Lower lobe of right lung (tissue), 2 donors: Measurements from ENCODE around the gene CBFA2T3. TPM values are rescaled to one million over a fixed set of nuclear protein-coding genes. Genes with fewer than 3 reads are reported as not detected.
A peak's percentile ranks its signal among the peaks of the same experiment; 100 is the strongest.

Source experiments
- ATAC-seq, 2 donors: fragments of 200-7000 bp; cut with Tn5 transposase; one replicate each; pipeline ENCODE4 v1.9.1; 2020 to 2022; ENCODE audit warnings: mild to moderate bottlenecking in 2 of 2, moderate library complexity in 2 of 2
- DNase-seq: peaks from one replicate; pipeline ENCODE4 v3.0.0-alpha.2; 2020
- H3K27ac ChIP-seq: fragments of 200-600 bp; one replicate; pipeline ENCODE4 v1.8.0; 2022
- H3K27me3 ChIP-seq: fragments of 200-600 bp; one replicate; pipeline ENCODE4 v1.8.0; 2022; ENCODE audit warnings: low read depth
- H3K36me3 ChIP-seq: fragments of 200-600 bp; one replicate; pipeline ENCODE4 v1.8.0; 2022; ENCODE audit warnings: mild to moderate bottlenecking
- H3K4me1 ChIP-seq: fragments of 200-600 bp; one replicate; pipeline ENCODE4 v1.8.0; 2022
- H3K4me3 ChIP-seq: fragments of 200-600 bp; one replicate; pipeline ENCODE4 v1.8.0; 2022; ENCODE audit warnings: mild to moderate bottlenecking
- H3K9me3 ChIP-seq: fragments of 200-600 bp; one replicate; pipeline ENCODE4 v1.8.0; 2022
- intact Hi-C: fragments of 100-400 bp; cut with DNase I; formaldehyde crosslinking; loops from one replicate; pipeline ENCODE4 v1.11.0; 2022
- total RNA-seq: library from RNA; stranded (reverse); fragmentation: NEBNext Ultra II Directional; extraction: Animal tissue kit (Norgen Biotek cat#: 25700); gene quantifications from one replicate; pipeline ENCODE4 v1.2.1, GENCODE V29; 2021
- TF ChIP-seq, protein P1 (sequence below): fragments of 200-600 bp; IDR thresholded peaks from one replicate; pipeline ENCODE4 v1.8.0; 2022; ENCODE audit warnings: antibody characterized with exemption, mild to moderate bottlenecking
- donor health status: DM: no; HTN: yes; CAD: no; lungs with severe emphysema.

CBFA2T3 gene
- total RNA-seq, 1 donor from 2014 or later, result 14.3 TPM

- Histone ChIP-seq H3K9me3 (no peaks in the 10 kb centered on the region), H3K36me3 (no peaks in the 10 kb centered on the region), H3K4me3 (no peak overlapping the region), H3K27me3 (peaks cover 27% of the 10 kb centered on the region), H3K27ac (no peak overlapping the region), H3K4me1 (peaks cover 10% of the 10 kb centered on the region)
- TF ChIP-seq, protein P1, sequence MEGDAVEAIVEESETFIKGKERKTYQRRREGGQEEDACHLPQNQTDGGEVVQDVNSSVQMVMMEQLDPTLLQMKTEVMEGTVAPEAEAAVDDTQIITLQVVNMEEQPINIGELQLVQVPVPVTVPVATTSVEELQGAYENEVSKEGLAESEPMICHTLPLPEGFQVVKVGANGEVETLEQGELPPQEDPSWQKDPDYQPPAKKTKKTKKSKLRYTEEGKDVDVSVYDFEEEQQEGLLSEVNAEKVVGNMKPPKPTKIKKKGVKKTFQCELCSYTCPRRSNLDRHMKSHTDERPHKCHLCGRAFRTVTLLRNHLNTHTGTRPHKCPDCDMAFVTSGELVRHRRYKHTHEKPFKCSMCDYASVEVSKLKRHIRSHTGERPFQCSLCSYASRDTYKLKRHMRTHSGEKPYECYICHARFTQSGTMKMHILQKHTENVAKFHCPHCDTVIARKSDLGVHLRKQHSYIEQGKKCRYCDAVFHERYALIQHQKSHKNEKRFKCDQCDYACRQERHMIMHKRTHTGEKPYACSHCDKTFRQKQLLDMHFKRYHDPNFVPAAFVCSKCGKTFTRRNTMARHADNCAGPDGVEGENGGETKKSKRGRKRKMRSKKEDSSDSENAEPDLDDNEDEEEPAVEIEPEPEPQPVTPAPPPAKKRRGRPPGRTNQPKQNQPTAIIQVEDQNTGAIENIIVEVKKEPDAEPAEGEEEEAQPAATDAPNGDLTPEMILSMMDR, result no peak
- intact Hi-C loops, result no loop called here
- no peak for ATAC-seq
- no peak for DNase-seq
These were observed 5.5 kb upstream of the CBFA2T3 start for GRCh38 chr16:88982286-88983084.

DNA sequence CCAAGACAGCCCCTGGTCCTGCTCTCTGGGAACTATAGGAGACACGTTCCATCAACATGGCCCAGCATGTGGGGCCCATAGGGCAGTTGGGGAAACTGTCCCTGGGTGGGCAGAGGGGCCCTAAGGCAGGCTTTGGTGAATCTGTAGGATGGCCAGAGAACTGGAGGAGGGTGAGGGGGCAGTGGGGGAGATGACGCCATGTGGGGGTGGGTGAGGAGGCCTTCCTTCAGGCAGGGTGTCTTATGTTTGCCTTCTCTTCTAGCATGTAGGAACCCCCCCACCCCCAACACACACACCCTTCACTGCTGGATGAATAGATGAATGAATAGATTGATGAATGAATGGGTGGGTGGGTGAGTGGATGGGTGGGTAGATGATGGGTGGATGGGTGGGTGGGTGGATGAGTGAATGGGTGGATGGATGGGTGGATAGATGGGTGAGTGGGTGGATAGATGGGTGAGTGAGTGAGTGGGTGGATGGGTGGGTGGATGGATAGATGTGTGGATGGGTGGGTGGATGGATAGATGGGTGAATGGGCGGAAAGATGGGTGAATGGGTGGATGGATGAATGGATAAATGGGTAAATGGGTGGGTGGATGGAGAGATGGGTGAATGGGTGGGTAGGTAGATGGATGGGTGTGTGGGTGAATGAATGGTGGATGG lies 2.5 kb upstream of the CBFA2T3 start:
- H3K9me3 ChIP-seq, result no peaks in the 10 kb centered on the region
- H3K4me1 ChIP-seq, result peaks cover 29% of the 10 kb centered on the region
- intact Hi-C loops, result no loop called here
- no peak for ATAC-seq
- no peak overlapping the region for H3K27ac ChIP-seq
- no peak for DNase-seq
- H3K4me3 ChIP-seq, result no peak overlapping the region
- H3K27me3 ChIP-seq, result peaks cover 36% of the 10 kb centered on the region
- TF ChIP-seq, protein P1, result no peak
- no peaks in the 10 kb centered on the region for H3K36me3 ChIP-seq

DNA sequence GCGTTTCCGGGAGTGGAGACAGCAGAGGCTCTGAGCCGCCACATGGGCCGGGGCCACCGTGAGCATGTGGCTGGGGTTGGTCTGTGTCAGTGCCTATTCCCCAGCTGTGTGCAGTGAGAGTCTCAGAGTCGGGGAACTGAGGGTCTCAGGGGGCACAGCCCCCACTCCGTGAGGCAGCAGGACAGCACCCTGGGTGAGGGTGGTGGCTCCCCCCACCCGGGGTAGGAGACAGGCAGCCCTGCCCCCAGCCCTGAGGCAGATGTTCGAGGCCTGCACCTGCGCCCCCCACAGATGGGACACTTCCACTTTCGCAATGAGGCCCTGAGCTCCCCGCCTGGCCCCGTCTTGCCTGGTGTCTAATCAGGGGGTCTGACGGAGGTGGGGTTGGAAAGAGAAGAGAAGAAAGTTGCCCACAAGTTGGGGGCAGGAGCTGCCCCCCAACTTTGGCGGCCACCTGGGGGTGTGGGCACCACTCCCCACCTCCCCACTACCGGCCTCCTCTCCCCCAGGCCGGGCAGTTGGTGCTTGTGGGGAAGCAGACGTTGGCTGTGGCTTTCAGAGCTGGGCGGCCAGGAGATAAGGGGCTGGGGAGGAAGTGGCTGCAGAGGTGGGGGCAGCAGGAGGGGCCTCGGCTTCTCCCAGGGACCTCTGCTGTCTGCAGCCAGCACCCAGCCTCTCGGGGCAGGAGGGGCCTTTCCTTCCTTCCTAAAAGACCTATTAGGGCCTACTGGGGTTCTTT lies 1.8 kb upstream of the CBFA2T3 start:
- peaks cover 36% of the 10 kb centered on the region for H3K27me3 ChIP-seq
- no peaks in the 10 kb centered on the region for H3K9me3 ChIP-seq
- no peak overlapping the region for H3K27ac ChIP-seq
- H3K4me1 ChIP-seq, result peaks cover 29% of the 10 kb centered on the region
- H3K36me3 ChIP-seq, result no peaks in the 10 kb centered on the region
- no peak for DNase-seq
- intact Hi-C loops, result no loop called here
- H3K4me3 ChIP-seq, result no peak overlapping the region
- TF ChIP-seq, protein P1, result no peak
- no peak for ATAC-seq

DNA sequence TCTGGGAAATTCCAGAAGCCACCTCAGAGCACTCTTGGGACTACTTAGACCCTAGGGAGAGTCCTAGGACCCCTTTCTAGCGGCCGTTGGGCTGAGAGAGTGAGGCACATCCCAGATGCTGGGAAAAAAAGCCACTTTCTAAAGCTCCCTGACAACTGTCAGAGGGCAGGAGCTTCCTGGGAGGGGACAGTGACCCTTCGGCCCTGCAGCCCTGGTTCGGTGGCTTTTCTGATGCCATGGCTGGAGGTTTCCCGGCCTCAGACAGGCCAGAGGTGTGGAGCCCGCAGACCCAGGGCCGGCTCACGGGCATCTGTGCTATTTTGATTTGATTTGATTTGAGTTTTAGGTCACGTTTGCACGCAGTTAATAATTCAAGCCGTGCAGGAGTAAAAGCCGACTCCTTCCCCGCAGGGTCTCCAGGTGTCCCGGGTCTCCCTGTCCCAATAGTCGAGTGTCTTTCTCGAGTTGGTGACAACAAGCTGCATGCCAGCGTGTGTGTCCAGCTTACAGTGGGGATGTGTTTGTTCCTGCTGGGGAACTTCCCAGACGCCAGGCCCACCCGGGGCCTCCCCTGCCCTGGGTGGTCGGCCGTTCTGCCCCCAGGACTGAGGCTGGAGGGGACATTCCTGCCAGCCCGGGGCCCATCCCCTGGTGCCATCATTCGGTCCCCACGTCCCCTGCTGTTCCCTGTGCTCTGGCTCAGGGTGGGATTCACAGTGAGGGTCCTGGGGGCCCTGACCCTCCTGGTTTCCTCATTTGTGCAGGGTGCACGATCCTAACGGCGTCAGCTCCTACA lies 1.0 kb upstream of the CBFA2T3 start:
- Histone ChIP-seq H3K4me1 (peaks cover 29% of the 10 kb centered on the region), H3K4me3 (no peak overlapping the region), H3K27me3 (peaks cover 32% of the 10 kb centered on the region), H3K27ac (peak overlapping the region; percentile 56), H3K9me3 (no peaks in the 10 kb centered on the region), H3K36me3 (no peaks in the 10 kb centered on the region)
- no peak for DNase-seq
- TF ChIP-seq, protein P1, result no peak
- ATAC-seq, result no peak
- intact Hi-C loops, result no loop called here
